ENCODE data around the gene CYP27A1.

Gene CYP27A1

GRCh38 chr2:218781691-218782527 is at the start of gene CYP27A1:
CYP27A1 (plus strand) TSS chr2:218782147; CDS start chr2:218782183, 36 bp downstream.
- H3K27me3 ChIP-seq (ENCODE audit: insufficient read depth, low read length), result no peaks in the 10 kb centered on the region

GRCh38 chr2:218732761-218733158 is 49.2 kb upstream of the CYP27A1 start:
- Histone ChIP-seq H3K4me3 (ENCODE audit: low read length) (no peak overlapping the region), H3K36me3 (ENCODE audit: insufficient read depth, low read length) (peaks cover 12% of the 10 kb centered on the region), H2AFZ (ENCODE audit: low read depth, low read length) (no peak overlapping the region)

More at GRCh38 chr2:218781691-218782527, at the start of gene CYP27A1:
- Histone ChIP-seq H3K4me1 (ENCODE audit: insufficient read depth, low read length) (no peaks in the 10 kb centered on the region), H3K36me3 (ENCODE audit: insufficient read depth, low read length) (no peaks in the 10 kb centered on the region), H3K4me3 (ENCODE audit: low read length) (peak within 1 kb of the TSS; percentile 34), H3K9me3 (ENCODE audit: low read length) (peaks cover 2% of the 10 kb centered on the region), H2AFZ (ENCODE audit: low read depth, low read length) (peak within 1 kb of the TSS; percentile 63)

DNA sequence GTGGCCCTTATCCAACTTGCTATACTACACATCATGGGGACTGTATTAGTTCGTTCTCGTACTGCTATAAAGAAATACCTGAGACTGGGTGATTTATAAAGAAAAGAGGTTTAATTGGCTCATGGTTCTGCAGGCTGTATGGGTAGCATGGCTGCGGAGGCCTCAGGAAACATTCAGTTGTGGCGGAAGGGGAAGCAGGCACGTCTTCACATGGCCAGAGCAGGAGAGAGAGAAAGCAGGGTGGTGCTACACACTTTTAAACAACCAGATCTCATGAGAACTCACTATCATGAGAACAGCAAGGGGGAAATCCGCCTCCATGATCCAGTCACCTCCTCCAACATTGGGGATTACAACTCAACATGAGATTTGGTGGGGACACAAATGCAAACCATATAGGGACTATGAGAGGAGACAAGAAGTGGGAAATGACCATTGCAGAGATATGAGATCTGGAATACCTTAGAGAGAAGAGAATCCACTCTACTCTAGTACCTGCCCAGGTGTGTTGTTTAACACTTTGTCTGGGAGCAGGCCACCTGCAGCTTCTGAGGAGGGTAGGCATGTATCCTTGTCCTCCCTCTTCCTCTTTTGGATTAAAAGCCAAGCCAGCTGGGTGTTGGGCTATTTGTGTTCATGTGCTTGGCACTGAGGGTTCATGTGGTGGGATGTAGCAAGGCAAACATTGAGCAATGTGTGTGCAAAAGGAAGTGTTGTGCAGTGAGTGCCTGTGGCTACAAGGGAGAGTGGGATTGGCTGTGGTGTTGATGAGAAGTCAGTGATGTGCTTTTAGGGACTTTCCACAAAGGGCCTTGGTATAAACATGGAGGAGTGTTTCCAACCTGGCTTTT is 48.6 kb upstream of the CYP27A1 start:
- Histone ChIP-seq H2AFZ (ENCODE audit: low read depth, low read length) (no peak overlapping the region), H3K9me3 (ENCODE audit: low read length) (peaks cover 2% of the 10 kb centered on the region), H3K36me3 (ENCODE audit: insufficient read depth, low read length) (peaks cover 17% of the 10 kb centered on the region), H3K4me1 (ENCODE audit: insufficient read depth, low read length) (peaks cover 6% of the 10 kb centered on the region), H3K4me3 (ENCODE audit: low read length) (no peak overlapping the region), H3K27me3 (ENCODE audit: insufficient read depth, low read length) (no peaks in the 10 kb centered on the region)

More at GRCh38 chr2:218732761-218733158, 49.2 kb upstream of the CYP27A1 start:
- Histone ChIP-seq H3K4me1 (ENCODE audit: insufficient read depth, low read length) (peaks cover 6% of the 10 kb centered on the region), H3K9me3 (ENCODE audit: low read length) (peaks cover 6% of the 10 kb centered on the region), H3K27me3 (ENCODE audit: insufficient read depth, low read length) (no peaks in the 10 kb centered on the region)

DNA sequence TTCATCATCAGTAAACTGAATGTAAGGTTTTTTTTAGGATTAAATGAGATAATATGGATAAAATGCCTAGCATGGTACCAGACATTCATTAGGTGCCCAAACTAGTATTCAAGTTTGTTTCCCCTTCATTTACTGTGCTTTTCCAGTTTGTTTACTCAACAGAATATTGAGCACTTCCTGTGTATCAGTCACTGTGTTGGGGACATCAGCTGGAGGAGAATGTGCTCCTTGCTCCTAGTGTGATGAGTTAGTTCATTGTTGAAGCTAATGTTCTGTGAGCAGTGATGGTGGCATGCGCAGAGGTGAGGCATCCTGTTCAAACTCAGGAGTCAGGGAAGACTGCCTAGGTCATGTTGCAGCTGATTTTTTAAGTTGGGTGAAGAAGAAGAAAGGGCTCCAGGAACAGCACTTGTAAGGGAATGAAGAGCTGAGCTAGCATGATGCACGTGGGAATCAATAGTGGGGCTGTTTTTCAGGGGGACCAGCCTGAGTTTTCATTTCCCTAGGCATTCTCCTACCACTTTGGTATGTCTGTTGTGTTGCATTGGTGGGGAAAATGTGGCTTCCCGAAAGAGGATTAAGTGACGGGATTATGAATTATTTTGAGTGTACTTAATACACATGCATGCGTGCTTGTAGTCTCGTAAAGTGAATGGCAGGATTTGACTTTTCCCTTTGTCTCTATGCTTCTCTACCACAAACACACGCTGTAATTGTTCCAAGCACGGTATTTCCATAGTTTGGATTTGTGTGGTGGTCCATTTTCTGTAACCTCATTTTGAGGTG is 47.6 kb upstream of the CYP27A1 start:
- Histone ChIP-seq H3K4me3 (ENCODE audit: low read length) (no peak overlapping the region), H2AFZ (ENCODE audit: low read depth, low read length) (no peak overlapping the region), H3K4me1 (ENCODE audit: insufficient read depth, low read length) (peaks cover 6% of the 10 kb centered on the region), H3K36me3 (ENCODE audit: insufficient read depth, low read length) (peaks cover 25% of the 10 kb centered on the region), H3K27me3 (ENCODE audit: insufficient read depth, low read length) (no peaks in the 10 kb centered on the region), H3K9me3 (ENCODE audit: low read length) (no peaks in the 10 kb centered on the region)

- Histone ChIP-seq H3K27me3 (ENCODE audit: insufficient read depth, low read length) (no peaks in the 10 kb centered on the region), H2AFZ (ENCODE audit: low read depth, low read length) (no peak overlapping the region), H3K9me3 (ENCODE audit: low read length) (no peaks in the 10 kb centered on the region), H3K4me3 (ENCODE audit: low read length) (no peak overlapping the region), H3K36me3 (ENCODE audit: insufficient read depth, low read length) (peaks cover 45% of the 10 kb centered on the region), H3K4me1 (ENCODE audit: insufficient read depth, low read length) (peaks cover 3% of the 10 kb centered on the region)
Measured at GRCh38 chr2:218736531-218736930, 45.4 kb upstream of the CYP27A1 start.

DNA sequence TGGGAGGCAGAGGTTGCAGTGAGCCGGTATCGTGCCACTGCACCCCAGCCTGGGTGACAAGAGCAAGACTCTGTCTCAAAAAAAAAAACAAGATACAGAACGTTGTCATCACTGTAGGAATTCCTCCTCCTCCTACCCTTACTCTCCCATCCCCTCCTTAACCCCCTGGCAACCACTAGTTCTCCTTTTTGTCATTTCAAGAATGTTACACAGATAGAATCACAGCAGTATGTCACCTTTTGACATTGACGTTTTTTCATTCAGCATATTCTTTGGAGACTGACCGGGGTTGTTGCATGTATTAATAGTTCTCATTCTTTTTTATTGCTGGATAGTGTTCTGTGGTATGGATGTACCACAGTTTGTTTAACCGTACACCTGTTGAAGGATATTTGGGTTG is 38.9 kb upstream of the CYP27A1 start:
- Histone ChIP-seq H3K9me3 (ENCODE audit: low read length) (peaks cover 3% of the 10 kb centered on the region), H2AFZ (ENCODE audit: low read depth, low read length) (no peak overlapping the region), H3K4me1 (ENCODE audit: insufficient read depth, low read length) (peaks cover 11% of the 10 kb centered on the region), H3K4me3 (ENCODE audit: low read length) (no peak overlapping the region), H3K36me3 (ENCODE audit: insufficient read depth, low read length) (peaks cover 80% of the 10 kb centered on the region), H3K27me3 (ENCODE audit: insufficient read depth, low read length) (no peaks in the 10 kb centered on the region)

DNA sequence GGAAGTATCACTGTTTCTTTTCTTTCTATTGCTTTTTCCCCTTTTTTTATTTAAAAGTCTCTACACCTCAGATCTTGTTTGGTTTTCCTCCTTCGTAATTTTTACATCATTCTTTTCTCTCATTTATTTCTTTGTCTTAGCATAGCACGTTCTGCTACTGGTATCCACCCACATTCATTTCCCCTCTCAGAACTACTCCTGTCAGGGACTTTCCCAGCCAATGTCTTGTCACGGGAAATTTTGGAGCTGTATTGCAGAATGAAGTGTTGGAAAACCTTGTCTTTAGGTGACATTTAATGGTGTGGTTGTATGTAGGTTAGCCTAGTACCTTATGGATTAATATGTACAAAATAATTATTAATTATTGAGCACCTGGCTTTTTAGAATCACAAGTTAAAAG is 37.3 kb upstream of the CYP27A1 start:
- H3K4me1 ChIP-seq (ENCODE audit: insufficient read depth, low read length), result peaks cover 11% of the 10 kb centered on the region
- H2AFZ ChIP-seq (ENCODE audit: low read depth, low read length), result no peak overlapping the region
- peaks cover 3% of the 10 kb centered on the region for H3K9me3 ChIP-seq (ENCODE audit: low read length)
- H3K4me3 ChIP-seq (ENCODE audit: low read length), result no peak overlapping the region
- H3K36me3 ChIP-seq (ENCODE audit: insufficient read depth, low read length), result peaks cover 77% of the 10 kb centered on the region
- H3K27me3 ChIP-seq (ENCODE audit: insufficient read depth, low read length), result no peaks in the 10 kb centered on the region

DNA sequence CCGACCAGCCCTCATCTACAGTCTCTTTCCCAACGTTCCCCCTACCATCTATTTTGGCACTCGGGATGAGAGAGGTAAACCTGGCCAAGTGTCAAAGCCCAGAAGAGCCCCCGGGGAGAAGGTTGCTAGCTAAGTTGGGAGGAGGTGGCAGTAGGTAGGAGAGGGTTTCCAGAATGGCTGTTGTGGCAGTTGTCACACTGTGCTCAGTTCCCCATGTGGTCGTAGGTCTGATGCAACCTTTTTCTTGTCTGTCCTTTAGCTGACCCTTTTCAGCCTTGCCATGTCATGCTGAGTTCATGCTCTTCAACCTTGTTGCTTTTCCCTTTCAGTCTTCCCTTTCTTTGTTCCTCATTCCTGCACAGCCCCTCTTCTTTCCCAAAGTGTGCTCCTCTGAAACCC is 36.8 kb upstream of the CYP27A1 start:
- H3K9me3 ChIP-seq (ENCODE audit: low read length), result peaks cover 3% of the 10 kb centered on the region
- H3K4me1 ChIP-seq (ENCODE audit: insufficient read depth, low read length), result peaks cover 11% of the 10 kb centered on the region
- no peak overlapping the region for H2AFZ ChIP-seq (ENCODE audit: low read depth, low read length)
- H3K27me3 ChIP-seq (ENCODE audit: insufficient read depth, low read length), result no peaks in the 10 kb centered on the region
- H3K4me3 ChIP-seq (ENCODE audit: low read length), result no peak overlapping the region
- peaks cover 77% of the 10 kb centered on the region for H3K36me3 ChIP-seq (ENCODE audit: insufficient read depth, low read length)

DNA sequence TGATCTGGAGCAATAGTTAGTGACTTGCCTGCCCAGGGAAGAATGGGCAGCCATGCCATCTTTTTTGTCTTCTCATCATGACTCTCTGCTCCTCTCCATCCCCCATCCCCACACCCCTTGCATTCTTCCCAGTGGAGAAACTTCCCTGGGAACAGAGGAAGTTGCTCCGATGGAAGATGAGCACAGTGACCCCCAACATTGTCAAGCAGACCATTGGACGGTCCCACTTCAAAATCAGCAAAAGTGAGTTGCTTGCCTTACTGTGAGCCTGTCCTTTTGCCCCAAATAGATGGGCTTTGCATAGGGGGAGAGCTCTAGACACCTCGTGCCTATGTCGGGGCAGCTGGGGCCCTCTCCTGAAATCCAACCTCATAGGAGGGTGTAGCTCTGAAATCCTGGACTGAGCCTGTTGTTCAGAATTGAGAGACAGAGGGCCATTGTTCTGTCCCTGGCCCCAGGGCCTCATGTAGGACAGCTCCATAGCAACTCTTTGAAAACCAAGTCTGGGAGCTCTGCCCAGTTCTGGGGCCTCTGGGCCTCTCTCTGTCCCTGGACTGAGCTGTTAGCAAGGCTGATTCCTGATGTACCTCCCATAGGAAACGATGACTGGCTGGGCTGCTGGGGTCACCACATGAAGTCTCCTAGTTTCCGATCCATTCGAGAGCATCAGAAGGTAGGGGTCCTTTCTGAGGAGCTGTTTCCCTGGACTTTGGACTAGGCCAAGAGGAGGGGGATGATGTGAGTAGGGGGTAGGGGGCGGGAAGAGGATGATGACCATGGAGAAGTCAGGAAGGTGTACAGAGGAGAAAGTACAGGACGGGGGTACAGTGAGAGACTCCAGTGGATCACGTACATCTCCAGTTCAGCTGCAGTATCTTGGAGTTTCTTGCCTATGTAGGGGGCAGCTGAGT is 36.1 kb upstream of the CYP27A1 start:
- H3K9me3 ChIP-seq (ENCODE audit: low read length), result peaks cover 3% of the 10 kb centered on the region
- H3K36me3 ChIP-seq (ENCODE audit: insufficient read depth, low read length), result peaks cover 78% of the 10 kb centered on the region
- peaks cover 11% of the 10 kb centered on the region for H3K4me1 ChIP-seq (ENCODE audit: insufficient read depth, low read length)
- H2AFZ ChIP-seq (ENCODE audit: low read depth, low read length), result no peak overlapping the region
- no peaks in the 10 kb centered on the region for H3K27me3 ChIP-seq (ENCODE audit: insufficient read depth, low read length)
- no peak overlapping the region for H3K4me3 ChIP-seq (ENCODE audit: low read length)

- Histone ChIP-seq H3K27me3 (ENCODE audit: insufficient read depth, low read length) (no peaks in the 10 kb centered on the region), H3K4me1 (ENCODE audit: insufficient read depth, low read length) (peaks cover 11% of the 10 kb centered on the region), H3K36me3 (ENCODE audit: insufficient read depth, low read length) (peaks cover 78% of the 10 kb centered on the region), H2AFZ (ENCODE audit: low read depth, low read length) (no peak overlapping the region), H3K4me3 (ENCODE audit: low read length) (no peak overlapping the region), H3K9me3 (ENCODE audit: low read length) (peaks cover 3% of the 10 kb centered on the region)
Measured at GRCh38 chr2:218746470-218746795, 35.5 kb upstream of the CYP27A1 start.

GRCh38 chr2:218746960-218747359 is 35.0 kb upstream of the CYP27A1 start:
- no peaks in the 10 kb centered on the region for H3K27me3 ChIP-seq (ENCODE audit: insufficient read depth, low read length)
- peaks cover 77% of the 10 kb centered on the region for H3K36me3 ChIP-seq (ENCODE audit: insufficient read depth, low read length)
- peaks cover 3% of the 10 kb centered on the region for H3K9me3 ChIP-seq (ENCODE audit: low read length)
- no peak overlapping the region for H3K4me3 ChIP-seq (ENCODE audit: low read length)
- no peak overlapping the region for H2AFZ ChIP-seq (ENCODE audit: low read depth, low read length)
- peaks cover 11% of the 10 kb centered on the region for H3K4me1 ChIP-seq (ENCODE audit: insufficient read depth, low read length)
